GM18951 (cell line): ENCODE data around the gene TOR1AIP1.

Experiments used
- POLR2A ChIP-seq: IDR thresholded peaks from 4 replicates; pipeline ENCODE4 v1.6.1; 2011; ENCODE audit warnings: mild to moderate bottlenecking; ENCODE audit not compliant: insufficient read length, insufficient read depth; ENCODE audit errors: extremely low read depth
- in situ Hi-C: fragments of 300-500 bp; cut with MboI; formaldehyde crosslinking; loops from one replicate; pipeline ENCODE4 v1.12.0; 2022; ENCODE audit warnings: low sequenced_read_pairs, mixed read lengths, inconsistent platforms; ENCODE audit not compliant: unreplicated experiment

Gene TOR1AIP1

DNA sequence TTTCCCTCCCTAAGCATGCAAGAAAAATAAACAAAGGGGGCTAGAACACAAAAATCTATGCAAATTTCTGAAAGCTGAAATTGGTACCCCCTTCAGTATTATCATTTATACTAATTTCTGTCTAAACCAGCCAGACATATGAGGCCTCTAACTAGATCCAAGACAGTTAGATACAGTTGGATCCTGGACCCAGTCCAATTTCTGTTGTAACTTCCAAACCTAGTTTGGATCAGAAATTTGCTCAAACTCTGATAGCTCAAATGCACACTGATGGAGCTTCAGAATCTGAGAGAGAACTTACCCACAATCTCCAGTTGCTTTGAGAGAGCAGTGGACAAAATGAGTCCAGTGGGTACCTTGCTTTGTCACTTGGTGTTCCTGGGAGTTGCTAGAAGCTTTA lies 84.5 kb downstream of the TOR1AIP1 start:
- no peak for TF ChIP-seq POLR2A
- in situ Hi-C loops, result no loop called here

DNA sequence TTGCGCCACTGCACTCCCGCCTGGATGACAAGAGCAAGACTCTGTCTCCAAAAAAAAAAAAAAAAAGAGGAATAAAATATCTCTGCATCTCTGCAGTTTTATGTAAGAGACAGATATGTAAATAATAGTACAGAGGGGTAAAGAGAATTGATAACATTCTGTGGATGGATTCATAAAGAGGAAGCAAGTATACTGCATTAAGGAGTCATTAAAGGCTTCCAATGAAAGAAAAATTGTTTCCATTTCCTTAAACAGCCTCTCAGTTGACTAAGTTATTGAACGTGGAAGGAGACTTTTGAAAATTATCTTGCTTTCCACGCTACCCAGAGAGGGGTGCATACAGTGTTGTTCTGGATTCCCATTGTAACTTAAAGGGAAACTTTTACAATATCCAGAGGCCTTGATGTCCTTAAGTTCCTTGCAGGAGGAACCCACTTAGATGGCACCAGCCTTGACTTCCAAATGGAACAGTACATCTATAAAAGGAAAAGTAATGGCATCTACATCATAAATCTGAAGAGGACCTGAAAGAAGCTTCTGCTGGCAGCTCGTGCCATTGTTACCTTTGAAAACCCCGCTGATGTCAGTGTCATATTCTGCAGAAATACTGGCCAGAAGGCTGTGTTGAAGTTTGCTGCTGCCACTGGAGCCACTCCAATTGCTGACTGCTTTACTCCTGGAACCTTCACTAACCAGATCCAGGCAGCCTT lies 86.4 kb downstream of the TOR1AIP1 start:
- TF ChIP-seq POLR2A, result no peak
- in situ Hi-C loops, result no loop called here

DNA sequence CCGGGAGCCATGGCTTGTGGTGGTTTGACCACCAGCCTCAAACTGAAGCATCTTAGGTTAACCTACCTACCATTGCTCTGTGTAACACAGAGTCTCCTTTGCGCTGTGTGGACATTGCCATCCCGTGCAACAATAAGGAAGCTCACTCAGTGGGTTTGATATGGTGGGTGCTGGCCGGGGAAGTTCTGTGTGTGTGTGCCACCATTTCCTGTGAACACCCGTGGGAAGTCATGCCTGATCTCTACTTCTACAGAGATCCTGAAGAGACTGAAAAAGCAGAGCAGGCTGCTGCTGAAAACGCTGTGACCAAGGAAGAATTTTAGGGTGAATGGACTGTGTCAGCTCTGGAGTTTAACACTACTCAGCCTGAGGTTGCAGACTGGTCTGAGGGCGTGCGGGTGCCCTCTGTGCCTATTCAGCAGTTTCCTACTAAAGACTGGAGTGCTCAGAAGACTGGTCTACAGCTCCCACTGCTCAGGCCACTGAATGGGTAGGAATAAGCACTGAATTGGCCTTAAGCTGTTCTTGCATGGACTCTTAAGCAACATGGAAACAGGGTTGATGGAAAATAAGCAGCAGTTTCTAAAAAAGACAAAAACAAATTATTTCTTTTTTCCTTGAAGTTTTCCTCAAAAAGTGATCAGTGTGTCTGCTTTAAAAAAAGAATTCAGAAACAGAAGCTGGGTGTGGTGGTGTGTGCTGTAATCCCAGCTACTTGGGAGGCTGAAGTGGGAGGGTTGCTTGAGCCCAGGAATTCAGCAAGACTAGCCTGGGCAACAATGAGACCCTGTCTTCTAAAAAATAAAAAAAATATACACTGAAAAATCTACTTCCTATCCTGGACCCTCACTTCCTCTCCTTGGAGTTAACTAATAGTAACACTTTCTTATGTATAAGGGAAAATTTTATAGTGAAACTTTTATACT lies 87.2 kb downstream of the TOR1AIP1 start:
- TF ChIP-seq POLR2A, result no peak
- in situ Hi-C loops, result no loop called here
